Uterus (tissue), 4 donors: ENCODE results near the gene NAXE. TPM values are rescaled to one million over a fixed set of nuclear protein-coding genes. Genes with fewer than 3 reads are reported as not detected.

ENCODE experiments used
- DNase-seq, 2 donors: peaks; one replicate each; pipeline ENCODE4 v3.0.0-alpha.2; 2019 to 2020
- H3K27ac ChIP-seq, 2 donors: fragments of 200-600 bp; sonication (generic); 1 replicate in 1 of 2; 2 replicates in 1 of 2; pipeline ENCODE4 v1.5.1; 2016 to 2018
- H3K27me3 ChIP-seq, 2 donors: fragments of 200-600 bp; sonication (generic); one replicate each; pipeline ENCODE4 v1.5.1; 2018 to 2019; ENCODE audit warnings: control low read depth in 1 of 2
- H3K36me3 ChIP-seq, 2 donors: fragments of 200-600 bp; sonication (generic); one replicate each; pipeline ENCODE4 v1.5.1; 2019; ENCODE audit warnings: control low read depth in 1 of 2
- H3K4me1 ChIP-seq, 2 donors: fragments of 200-600 bp; sonication (generic); one replicate each; pipeline ENCODE4 v1.5.1; 2018 to 2019; ENCODE audit warnings: control low read depth in 1 of 2
- H3K4me3 ChIP-seq, 2 donors: fragments of 200-600 bp; sonication (generic); 1 replicate in 1 of 2; 2 replicates in 1 of 2; pipeline ENCODE4 v1.5.1; 2018 to 2019; ENCODE audit warnings: mild to moderate bottlenecking in 1 of 2
- H3K9me3 ChIP-seq, 2 donors: fragments of 200-600 bp; sonication (generic); one replicate each; pipeline ENCODE4 v1.5.1; 2019; ENCODE audit warnings: control low read depth in 1 of 2
- CTCF ChIP-seq, 4 experiments: fragments of 200-600 bp in 2 of 4; fragments of 450-650 bp in 2 of 4; sonication (generic) in 2 of 4; IDR thresholded peaks; one replicate each; pipeline ENCODE4 v1.5.1; 2016 to 2019; ENCODE audit warnings: antibody characterized with exemption in 4 of 4, mild to moderate bottlenecking in 2 of 4, moderate library complexity in 1 of 4
- POLR2A ChIP-seq, 2 donors: fragments of 450-650 bp; IDR thresholded peaks; one replicate each; pipeline ENCODE4 v1.6.1; 2016; ENCODE audit warnings: antibody characterized with exemption in 2 of 2, mild to moderate bottlenecking in 1 of 2, moderate library complexity in 1 of 2
- intact Hi-C: fragments of 100-400 bp; cut with DNase I; formaldehyde crosslinking; loops from one replicate; pipeline ENCODE4 v1.15.1; 2023; ENCODE audit warnings: low total_unique reads
- total RNA-seq, 4 donors: library from RNA; depleted of rRNA in 3 of 4; stranded (reverse); fragments of >200 nt in 3 of 4; gene quantifications; one replicate each; pipeline versions ENCODE4 v1.1.0 to v1.2.4, GENCODE V29; 2014 to 2023
- donor health status: DM: yes; HTN: yes; CAD: no.

NAXE gene
- total RNA-seq, 4 donors from 2014 or later: 39.5 to 74.4 (median 52.2) TPM

- Histone ChIP-seq H3K4me3 (no peak overlapping the region), H3K36me3 (no peaks in the 10 kb centered on the region), H3K27me3 (no peaks in the 10 kb centered on the region), H3K4me1 (no peaks in the 10 kb centered on the region), H3K27ac (no peak overlapping the region), H3K9me3 (no peaks in the 10 kb centered on the region)
- no peak for DNase-seq
- intact Hi-C loops: no loop called here
- no peak for TF ChIP-seq POLR2A (IDR thresholded peaks at IDR 0.05)
Measured at GRCh38 chr1:156566436-156566835, 25.1 kb upstream of the NAXE start.

- H3K36me3 ChIP-seq: no peaks in the 10 kb centered on the region
- intact Hi-C loops: no loop called here
- H3K27ac ChIP-seq: no peak overlapping the region
- peaks cover 0 to 5% of the 10 kb centered on the region in 2 donors for H3K4me1 ChIP-seq
- DNase-seq: no peak
- TF ChIP-seq POLR2A (IDR thresholded peaks at IDR 0.05): no peak
- TF ChIP-seq CTCF (IDR thresholded peaks at IDR 0.05): no peak
- no peaks in the 10 kb centered on the region for H3K9me3 ChIP-seq
- H3K27me3 ChIP-seq: no peaks in the 10 kb centered on the region
- no peak overlapping the region for H3K4me3 ChIP-seq
Measured at GRCh38 chr1:156571261-156571852, 20.2 kb upstream of the NAXE start.

- DNase-seq: peak; percentile 82 to 83
- Histone ChIP-seq H3K27ac (no peak within 1 kb of the TSS), H3K27me3 (no peaks in the 10 kb centered on the region), H3K4me3 (peak within 1 kb of the TSS; percentile 19 to 24), H3K36me3 (no peaks in the 10 kb centered on the region), H3K9me3 (no peaks in the 10 kb centered on the region), H3K4me1 (peaks cover 0 to 5% of the 10 kb centered on the region in 2 donors)
- intact Hi-C loops: no loop called here
- TF ChIP-seq CTCF (IDR thresholded peaks at IDR 0.05) (no peak), POLR2A (IDR thresholded peaks at IDR 0.05) (no peak)
Measured at GRCh38 chr1:156571919-156572662, 19.5 kb upstream of the NAXE start, which contains the start of gene IQGAP3. Gene IQGAP3 (minus strand): TSS chr1:156572565. CDS start chr1:156572529, 36 bp downstream.

GRCh38 chr1:156572663-156573018, 18.9 kb upstream of the NAXE start:
- Histone ChIP-seq H3K27me3 (no peaks in the 10 kb centered on the region), H3K27ac (no peak overlapping the region), H3K36me3 (no peaks in the 10 kb centered on the region), H3K4me3 (peak overlapping the region in 1 of 2 donors; percentile 19), H3K4me1 (peaks cover 0 to 5% of the 10 kb centered on the region in 2 donors), H3K9me3 (no peaks in the 10 kb centered on the region)
- no peak for TF ChIP-seq POLR2A (IDR thresholded peaks at IDR 0.05)
- TF ChIP-seq CTCF (IDR thresholded peaks at IDR 0.05): peak in 1 of 4 experiments; percentile 12
- intact Hi-C loops: no loop called here
- DNase-seq: no peak

GRCh38 chr1:156574039-156574633, 17.4 kb upstream of the NAXE start:
- no peaks in the 10 kb centered on the region for H3K9me3 ChIP-seq
- no peaks in the 10 kb centered on the region for H3K27me3 ChIP-seq
- peaks cover 0 to 5% of the 10 kb centered on the region in 2 donors for H3K4me1 ChIP-seq
- DNase-seq: no peak
- intact Hi-C loops: no loop called here
- TF ChIP-seq POLR2A (IDR thresholded peaks at IDR 0.05) (no peak), CTCF (IDR thresholded peaks at IDR 0.05) (no peak)
- no peak overlapping the region for H3K27ac ChIP-seq
- no peaks in the 10 kb centered on the region for H3K36me3 ChIP-seq
- H3K4me3 ChIP-seq: no peak overlapping the region
